NCI-H748 (cell line): Measurements from ENCODE around the gene SLBP.
"Not testable (repeated sequence)": the region's sequence is repeated elsewhere in the genome, so short reads cannot be mapped to it uniquely, and the experiment has no call there.

ENCODE experiments used
- DNase-seq: peaks from one replicate; lab custom pipeline; 2025; ENCODE audit not compliant: unreplicated experiment; lab: John Stamatoyannopoulos, UW

The SLBP gene

DNA sequence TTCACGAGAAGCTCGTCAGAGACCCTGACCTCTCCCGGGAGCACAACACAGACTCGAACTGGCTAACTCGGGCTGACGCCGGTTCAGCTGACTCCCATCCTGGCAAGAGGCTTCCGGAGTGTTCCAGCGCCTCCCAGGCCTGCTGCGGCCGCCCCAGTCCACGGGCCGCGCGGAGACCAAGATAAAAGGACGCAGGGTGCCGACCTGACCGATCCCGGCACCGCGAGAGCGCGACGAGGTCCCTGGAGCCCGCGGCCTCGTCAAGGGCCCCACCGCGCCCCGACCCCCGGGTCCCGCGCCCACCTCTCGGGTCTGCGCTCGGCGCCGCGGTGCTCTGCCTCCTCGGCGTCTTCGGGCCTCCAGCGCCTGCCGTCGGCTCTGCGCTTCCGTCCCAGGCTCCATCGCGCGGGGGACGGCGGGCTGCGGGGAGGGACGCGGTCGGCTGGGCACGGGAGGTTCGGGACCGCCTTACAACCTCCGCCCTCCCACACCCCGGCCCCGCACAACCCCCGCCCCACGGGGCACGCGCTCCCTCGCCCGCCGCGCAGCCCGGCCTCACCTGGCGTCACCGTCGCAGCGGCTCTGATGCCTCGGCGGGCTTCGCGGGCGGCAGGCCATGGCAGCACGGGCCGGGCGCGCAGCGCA is 426 bp downstream of the SLBP start:
- peak; percentile 2 for DNase-seq

- no peak for DNase-seq
These were observed 1.0 kb downstream of the SLBP start for GRCh38 chr4:1711055-1711570.

GRCh38 chr4:1708581-1708980 is 3.5 kb downstream of the SLBP start:
- no peak for DNase-seq

DNA sequence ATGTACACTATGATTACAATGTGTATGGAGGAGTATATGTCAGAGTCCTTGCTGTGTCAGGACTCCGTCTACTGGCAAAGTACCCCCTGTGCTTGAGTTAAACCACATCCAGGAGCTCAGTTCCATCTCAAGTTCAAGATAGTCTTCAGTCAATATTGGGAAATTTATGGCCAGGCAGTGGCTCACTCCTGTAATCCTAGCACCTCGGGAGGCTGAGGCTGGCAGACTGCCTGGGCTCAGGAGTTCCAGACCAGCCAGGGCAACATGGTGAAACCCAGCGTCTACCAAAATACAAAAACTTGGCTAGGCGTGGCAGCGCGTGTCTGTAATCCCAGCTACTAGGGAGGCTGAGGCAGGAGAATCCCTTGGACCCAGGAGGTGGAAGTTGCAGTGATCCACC is 5.8 kb downstream of the SLBP start:
- DNase-seq: no peak

DNA sequence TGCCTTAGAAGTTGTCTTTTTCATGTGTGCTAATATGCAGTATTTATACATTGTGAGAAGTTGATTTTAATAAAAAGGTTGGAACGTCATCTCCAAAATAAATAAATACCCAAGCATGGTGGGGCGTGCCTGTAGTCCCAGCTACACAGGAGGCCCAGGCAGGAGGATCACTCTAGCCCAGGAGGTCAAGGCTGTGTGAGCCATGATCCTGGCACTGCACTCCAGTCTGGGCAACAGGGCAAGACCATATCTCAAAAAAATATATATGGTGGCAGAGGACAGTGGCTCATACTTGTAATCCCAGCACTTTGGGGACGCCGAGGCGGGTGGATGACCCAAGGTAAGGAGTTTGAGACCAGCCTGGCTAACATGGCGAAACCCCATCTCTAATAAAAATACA is 6.4 kb downstream of the SLBP start:
- no peak for DNase-seq

- no peak for DNase-seq
These were observed 8.3 kb downstream of the SLBP start for GRCh38 chr4:1703867-1704266.

- DNase-seq: not testable (repeated sequence)
These were observed 10.4 kb downstream of the SLBP start for GRCh38 chr4:1701671-1702070.

DNA sequence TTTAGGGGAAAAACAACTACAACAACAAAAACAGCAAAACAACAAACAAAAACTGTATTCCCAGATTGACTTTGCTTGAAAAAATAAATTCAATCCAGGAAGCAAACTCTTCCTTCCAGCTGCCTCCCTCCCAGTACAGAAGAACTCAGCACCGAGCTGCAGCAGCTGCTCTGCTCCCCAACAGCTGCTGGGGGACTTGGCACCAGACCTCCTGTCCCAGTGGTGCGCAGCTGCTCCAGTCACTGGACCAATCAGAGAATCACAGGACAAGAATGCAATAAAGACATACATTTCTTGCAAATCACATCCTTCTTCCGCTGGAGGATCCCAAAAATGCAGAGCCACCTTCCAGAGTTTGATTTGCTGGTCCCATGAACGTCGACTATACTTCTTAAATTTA is 16.2 kb downstream of the SLBP start:
- no peak for DNase-seq

GRCh38 chr4:1693131-1693896 is 18.8 kb downstream of the SLBP start:
- peak; percentile 48 for DNase-seq

DNA sequence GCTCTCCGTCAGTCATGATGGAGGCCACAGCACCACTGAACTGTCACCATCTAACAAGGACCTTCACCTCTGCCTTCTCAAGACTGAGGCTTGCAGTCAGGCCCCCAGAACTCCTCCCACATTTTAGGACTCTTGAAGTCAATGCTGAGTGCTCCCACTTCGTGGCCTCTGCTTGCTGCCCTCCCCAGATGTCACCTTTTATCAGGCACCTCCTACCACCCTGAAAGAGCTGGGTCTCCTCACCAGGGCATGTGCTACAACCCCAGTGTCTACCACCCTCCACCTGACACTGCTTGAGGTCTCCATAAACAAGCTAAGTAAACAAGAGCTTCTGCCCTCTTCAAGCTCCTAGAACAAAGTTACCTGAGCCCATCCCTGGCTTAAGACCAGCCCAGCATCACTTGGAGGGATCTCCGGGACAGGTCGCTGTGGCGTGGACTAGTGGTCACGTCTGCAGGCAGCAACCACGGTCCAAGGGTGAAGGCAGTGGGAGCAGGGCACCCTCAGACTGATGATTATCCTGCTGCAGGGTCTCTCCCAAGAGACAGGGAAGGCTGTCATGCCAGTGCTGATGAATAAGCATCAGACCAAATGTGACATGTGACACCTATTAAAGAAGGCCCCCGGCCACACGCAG is 20.3 kb downstream of the SLBP start:
- no peak for DNase-seq

DNA sequence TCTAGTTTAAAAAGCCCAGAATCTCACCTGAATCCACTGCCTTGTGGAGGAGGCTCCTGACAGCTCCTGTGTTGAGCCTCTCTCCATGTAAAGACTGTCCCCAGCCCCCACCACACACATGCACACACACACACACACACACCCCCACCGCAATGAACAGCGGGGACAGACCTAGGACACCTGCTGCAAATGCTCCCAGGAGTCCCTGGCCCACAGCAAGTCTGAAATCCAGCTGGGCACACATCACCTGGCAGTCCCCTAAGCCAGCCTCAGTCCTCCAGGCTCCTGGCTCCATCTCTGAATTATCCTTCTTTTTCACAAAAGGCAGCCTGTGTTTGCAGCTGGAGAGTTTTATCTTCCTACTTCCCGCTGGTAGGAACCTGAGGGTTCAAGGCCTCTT is 21.4 kb downstream of the SLBP start:
- DNase-seq: no peak

DNA sequence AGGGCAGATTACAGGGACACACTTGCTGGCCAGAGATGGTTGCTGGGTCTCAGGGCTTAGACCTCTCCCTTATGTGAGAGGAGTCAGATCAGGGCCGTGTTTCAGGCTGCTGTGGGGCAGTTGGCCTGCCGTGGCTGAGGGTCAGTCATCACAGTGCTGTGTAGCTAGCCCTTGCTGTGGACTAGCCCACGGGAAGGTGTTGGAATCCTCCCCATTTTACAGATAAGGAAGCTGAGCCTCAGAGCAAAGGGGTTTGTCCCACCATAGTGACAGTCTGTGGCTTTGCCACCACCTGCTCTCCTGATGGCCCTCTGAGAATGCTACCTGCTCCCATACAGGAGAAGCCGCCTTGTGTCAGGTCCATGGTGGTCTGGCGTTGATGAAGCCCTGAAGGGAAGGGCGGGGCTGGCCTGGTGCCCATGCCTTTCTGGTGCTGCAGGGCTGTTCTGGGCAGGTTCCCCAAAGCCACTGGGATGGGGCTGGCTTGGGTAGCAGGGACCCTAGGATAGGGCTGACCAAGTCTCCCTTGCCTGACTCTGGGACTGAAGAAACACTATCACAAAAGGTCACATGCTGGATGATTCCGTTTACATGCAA is 25.6 kb downstream of the SLBP start:
- no peak for DNase-seq

DNA sequence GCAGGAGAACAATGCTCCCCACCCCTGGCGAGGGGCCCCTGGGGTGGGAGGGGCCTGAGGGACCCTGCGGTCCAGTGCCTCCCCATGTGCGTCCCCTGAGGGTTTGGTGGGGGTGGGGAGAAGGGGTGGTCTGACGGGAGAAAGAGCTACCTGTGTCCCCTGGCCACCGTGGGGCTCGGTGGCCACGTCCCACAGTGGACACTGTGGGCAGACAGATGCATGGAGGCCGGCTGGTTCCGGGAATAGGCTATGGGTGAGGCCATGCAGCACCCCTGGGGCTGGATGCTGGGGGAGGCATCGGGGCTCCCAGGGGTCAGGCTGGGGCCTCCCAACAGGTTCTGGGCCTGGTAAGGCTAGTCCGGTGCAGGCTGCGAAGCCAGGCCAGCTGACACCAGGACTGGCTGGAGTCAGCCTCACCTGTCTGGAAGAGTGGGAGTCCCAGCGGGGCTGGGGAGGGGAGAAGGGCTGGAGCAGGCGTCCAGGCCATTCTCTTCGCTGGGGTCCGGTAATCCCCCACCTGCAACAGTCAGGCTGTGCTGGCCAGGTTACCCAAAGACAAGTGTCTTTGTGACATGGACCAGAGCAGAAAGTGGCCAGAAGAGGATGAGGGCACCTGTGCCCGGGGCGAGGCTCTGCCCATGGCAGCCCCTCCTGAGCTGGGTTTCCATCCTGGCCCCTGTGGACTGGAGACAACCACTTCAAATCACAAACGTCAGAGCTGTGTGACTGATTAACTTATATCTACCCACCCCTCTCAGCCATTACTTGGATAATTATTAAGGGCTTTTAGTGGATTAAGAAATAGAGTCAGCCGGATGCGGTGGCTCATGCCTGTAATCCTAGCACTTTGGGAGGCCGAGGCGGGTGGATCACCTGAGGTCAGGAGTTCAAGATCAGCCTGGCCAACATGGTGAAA is 26.6 kb downstream of the SLBP start:
- no peak for DNase-seq

DNA sequence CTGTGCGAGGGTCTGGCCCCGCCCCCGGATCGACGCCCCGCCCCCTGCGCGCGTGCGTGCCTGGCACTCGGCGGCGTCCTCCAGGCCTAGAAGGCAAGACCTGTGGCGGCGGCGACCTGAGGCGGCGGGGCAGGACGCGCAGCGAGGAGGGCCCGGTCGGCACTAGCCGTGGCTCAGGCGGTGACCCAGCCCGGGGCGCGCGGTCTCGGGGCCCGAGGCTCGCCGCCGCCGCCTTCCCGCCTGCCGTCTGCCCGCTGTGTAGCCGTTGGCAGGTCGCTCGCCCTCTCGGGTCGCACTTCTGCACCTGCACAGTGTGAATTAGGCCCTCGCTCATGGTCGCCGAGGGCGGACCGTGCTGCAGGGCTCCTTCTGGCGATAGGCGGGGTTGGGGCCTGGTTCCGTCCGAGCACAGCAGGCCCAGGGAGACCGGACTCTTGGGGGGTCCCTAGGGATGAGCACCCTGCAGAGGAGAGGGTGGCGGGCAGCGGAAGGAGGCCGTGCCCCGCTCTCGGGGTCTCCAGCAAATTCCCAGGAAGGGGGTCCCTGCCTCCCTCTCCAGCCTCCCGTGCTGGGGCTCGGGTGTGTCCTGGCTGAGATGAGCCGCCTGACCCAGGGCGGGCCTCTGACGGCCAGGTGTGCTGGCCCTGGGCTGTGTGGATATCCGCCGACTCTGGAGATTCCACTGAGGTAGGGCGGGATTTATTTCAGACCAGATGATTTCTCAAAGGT is 27.4 kb downstream of the SLBP start:
- no peak for DNase-seq

DNA sequence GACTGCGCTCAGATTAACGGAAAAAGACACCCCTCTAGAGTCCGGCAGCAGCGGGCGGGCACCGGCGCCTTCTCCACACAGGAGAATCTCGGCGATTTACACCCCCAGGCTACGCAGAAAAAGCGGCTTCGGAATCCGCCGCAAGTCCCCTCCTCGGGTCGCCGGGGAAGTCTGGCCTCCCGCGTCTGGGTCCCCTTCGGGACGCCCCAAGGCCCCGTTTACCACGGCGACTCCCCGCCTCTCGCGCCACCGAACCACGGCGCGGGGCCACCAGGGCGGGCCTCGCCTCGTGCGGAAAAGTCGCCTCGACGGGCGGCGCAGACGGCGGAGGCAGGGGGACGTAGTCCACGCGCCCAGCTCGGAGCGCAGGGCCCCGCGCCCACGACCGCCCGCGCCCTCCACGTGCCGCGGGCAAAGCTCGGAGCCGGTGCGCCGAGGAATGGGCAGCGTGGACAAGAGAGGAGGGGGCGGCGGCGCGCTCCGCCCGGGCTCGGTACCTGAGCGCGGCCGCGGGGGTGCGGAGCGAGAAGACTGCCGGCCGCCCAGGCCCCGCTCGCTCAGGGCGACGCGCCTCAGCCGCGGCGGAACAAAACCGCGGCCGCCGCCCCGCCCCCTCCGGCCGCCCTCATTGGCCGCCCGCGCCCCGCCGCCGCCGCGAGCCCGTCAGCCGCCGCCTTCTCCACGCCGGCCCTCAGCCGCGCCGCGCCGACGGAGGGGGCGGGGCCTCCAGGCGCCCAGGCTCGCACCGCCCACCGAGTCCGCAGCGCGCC is 28.2 kb downstream of the SLBP start, which contains the start of gene FAM53A:
FAM53A (minus strand) TSS at position 578 of the 770 bp plus-strand sequence. CDS start 15,572 bp downstream, outside the sequence.
- peak; percentile 61 for DNase-seq

DNA sequence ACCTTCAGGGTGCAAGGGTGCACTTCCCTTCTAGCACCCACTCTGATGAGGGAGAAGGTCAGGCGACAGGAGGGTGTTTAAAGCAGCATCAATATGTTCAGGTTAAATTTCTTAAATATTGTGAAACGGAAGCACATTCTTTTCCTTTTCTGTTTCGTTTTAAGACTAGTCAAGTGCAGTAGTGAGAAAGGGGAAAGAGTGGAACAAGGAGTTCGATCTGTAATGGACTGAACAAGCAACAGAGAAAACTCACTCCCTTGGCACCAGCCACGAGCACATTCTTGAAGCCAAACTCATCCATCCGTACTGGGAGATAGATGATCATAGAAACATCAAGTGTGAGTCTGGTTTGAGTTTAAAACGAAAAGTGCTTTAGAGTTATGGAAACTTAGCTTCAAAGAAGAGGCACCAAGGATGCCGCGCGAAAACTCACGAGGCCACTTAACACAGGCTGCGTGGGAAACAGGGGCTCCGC is 28.8 kb downstream of the SLBP start:
- no peak for DNase-seq

- no peak for DNase-seq
These were observed 29.3 kb downstream of the SLBP start for GRCh38 chr4:1682860-1683259.

GRCh38 chr4:1678244-1678643 is 33.9 kb downstream of the SLBP start:
- no peak for DNase-seq
